Heart right ventricle (tissue), 16 donors: Measurements from ENCODE around the gene OCA2. TPM values are rescaled to one million over a fixed set of nuclear protein-coding genes. Genes with fewer than 3 reads are reported as not detected.

Source experiments
- ATAC-seq, 8 donors: fragments of 200-7000 bp; cut with Tn5 transposase; one replicate each; pipeline ENCODE4 v1.9.1; 2020; ENCODE audit warnings: mild to moderate bottlenecking in 8 of 8, moderate library complexity in 8 of 8, moderate number of reproducible peaks in 1 of 8
- DNase-seq, 2 donors: peaks; one replicate each; pipeline ENCODE4 v3.0.0-alpha.2; 2020
- H3K27ac ChIP-seq, 10 donors: fragments of 200-600 bp; sonication (generic) in 2 of 10; one replicate each; pipeline versions ENCODE4 v1.5.0 to v1.8.0; 2020 to 2022; ENCODE audit warnings: mild to moderate bottlenecking in 3 of 10
- H3K27me3 ChIP-seq, 7 donors: fragments of 200-600 bp; one replicate each; pipeline ENCODE4 v1.8.0; 2021 to 2022; ENCODE audit warnings: mild to moderate bottlenecking in 2 of 7
- H3K36me3 ChIP-seq, 9 donors: fragments of 200-600 bp; sonication (generic) in 1 of 9; one replicate each; pipeline versions ENCODE4 v1.5.0 to v1.8.0; 2020 to 2022; ENCODE audit warnings: mild to moderate bottlenecking in 2 of 9
- H3K4me1 ChIP-seq, 9 donors: fragments of 200-600 bp; sonication (generic) in 1 of 9; one replicate each; pipeline versions ENCODE4 v1.5.0 to v1.8.0; 2020 to 2022; ENCODE audit warnings: mild to moderate bottlenecking in 4 of 9
- H3K4me3 ChIP-seq, 10 donors: fragments of 200-600 bp; sonication (generic) in 2 of 10; one replicate each; pipeline versions ENCODE4 v1.5.0 to v1.8.0; 2020 to 2022; ENCODE audit warnings: mild to moderate bottlenecking in 7 of 10, moderate library complexity in 2 of 10
- H3K9me3 ChIP-seq, 11 donors: fragments of 200-600 bp in 10 of 11; sonication (generic) in 2 of 11; one replicate each; pipeline versions ENCODE4 v1.5.0 to v1.8.0; 2013 to 2022; ENCODE audit warnings: mild to moderate bottlenecking in 2 of 11, control low read depth in 1 of 11, moderate library complexity in 1 of 11
- CTCF ChIP-seq, 9 donors: fragments of 200-600 bp; sonication (generic) in 2 of 9; IDR thresholded peaks; one replicate each; pipeline versions ENCODE4 v1.5.0 to v1.8.0; 2021 to 2022; ENCODE audit warnings: antibody characterized with exemption in 9 of 9, mild to moderate bottlenecking in 5 of 9, moderate library complexity in 1 of 9
- WGBS, 2 donors: extraction: QIAGEN DNeasy Blood & Tissue Kit; methylation state at CpG; one replicate each; pipeline ENCODE4 v1.1.7; 2013; ENCODE audit warnings: inconsistent platforms in 1 of 2; 5-methylcytosine and 5-hydroxymethylcytosine counted together
- intact Hi-C, 10 donors: fragments of 100-400 bp; cut with DNase I; formaldehyde crosslinking; loops; one replicate each; pipeline versions ENCODE4 v1.11.1 to v1.14.2; 2022
- polyA plus RNA-seq, 2 donors: library from polyadenylated mRNA; stranded (reverse); fragments of 200-250 nt; gene quantifications; one replicate each; pipeline ENCODE4 v1.2.3, GENCODE V29; 2013
- total RNA-seq, 10 donors: library from RNA; stranded (reverse); fragmentation: NEBNext Ultra II Directional in 3 of 10; extraction: Animal tissue kit (Norgen Biotek cat#: 25700) in 3 of 10; gene quantifications; one replicate each; pipeline versions ENCODE4 v1.2.1 to v1.2.4, GENCODE V29; 2021 to 2023
- donor health status: Arrhythmogenic right ventricular cardiomyopathy.
- donor health status: ischemic (EF 13 %, LVEDD 7.1; RV severe dilation, severe dysfunction).
- donor health status: healthy with polysubstance abuse.
- donor health status: DM: no; HTN: yes; CAD: no.
- donor health status: DM: no; HTN: no; CAD: no.
- donor health status: ischemic (EF 25% LVEDD 6.9; RV normal size, moderate dysfunction).
- donor health status: ischemic (EF 25% LVEDD 5.7; RV mildly dilated, moderate dysfunction).
- donor health status: healthy.
- donor health status: DM: yes; HTN: yes; CAD: no.
- donor health status: Ischemic cardiomyopathy.
- donor health status: ischemic (EF 35%, LVEDD 5.7; RV mildly dilated, moderate dysfunction).
- donor health status: nonischemic (EF 11% LVEDD 7.7; RV severe dilation, severe dysfunction).
- donor health status: DM: yes; HTN: yes; CAD: no.
- donor health status: PGD.
- donor health status: ischemic (EF 29% LVEDD 5.4; RV normal size, mild dysfunction).
- donor health status: nonischemic (EF 23%, LVEDD 6.1; RV moderate dilation, normal function).

OCA2 gene
- total and polyA plus RNA-seq, 12 donors = 0.04 to 0.32 (median 0.17) TPM; not detected in 6

- Histone ChIP-seq H3K4me3 (no peak overlapping the region), H3K4me1 (no peaks in the 10 kb centered on the region), H3K36me3 (peaks cover 0 to 100% (median 45%) of the 10 kb centered on the region in 9 donors), H3K9me3 (no peaks in the 10 kb centered on the region), H3K27ac (no peak overlapping the region), H3K27me3 (no peaks in the 10 kb centered on the region)
- DNase-seq (no peak), ATAC-seq (no peak)
- no peak for TF ChIP-seq CTCF (IDR thresholded peaks at IDR 0.05)
- whole genome bisulfite sequencing, 2 donors = 92 to 95% methylated on average over 12 of the region's 12 CpGs
- intact Hi-C loops = no loop called here
Measured at GRCh38 chr15:28117432-28117990, 18.4 kb upstream of the OCA2 start.

GRCh38 chr15:28116521-28117431 is 17.7 kb upstream of the OCA2 start:
- H3K4me3 ChIP-seq = no peak overlapping the region
- 92 to 95% methylated on average over 42 of the region's 42 CpGs for WGBS, 2 donors
- ATAC-seq (no peak), DNase-seq (no peak)
- TF ChIP-seq CTCF (IDR thresholded peaks at IDR 0.05) = no peak
- no peaks in the 10 kb centered on the region for H3K27me3 ChIP-seq
- intact Hi-C loops = no loop called here
- H3K27ac ChIP-seq = no peak overlapping the region
- no peaks in the 10 kb centered on the region for H3K4me1 ChIP-seq
- H3K9me3 ChIP-seq = no peaks in the 10 kb centered on the region
- H3K36me3 ChIP-seq = peaks cover 0 to 100% (median 51%) of the 10 kb centered on the region in 9 donors

- intact Hi-C loops = no loop called here
- H3K4me3 ChIP-seq = no peak overlapping the region
- ATAC-seq (no peak), DNase-seq (no peak)
- no peaks in the 10 kb centered on the region for H3K27me3 ChIP-seq
- H3K36me3 ChIP-seq = peaks cover 0 to 100% (median 54%) of the 10 kb centered on the region in 9 donors
- TF ChIP-seq CTCF (IDR thresholded peaks at IDR 0.05) = no peak
- 86 to 94% methylated on average over 13 of the region's 13 CpGs for WGBS, 2 donors
- H3K4me1 ChIP-seq = no peaks in the 10 kb centered on the region
- H3K9me3 ChIP-seq = no peaks in the 10 kb centered on the region
- H3K27ac ChIP-seq = no peak overlapping the region
Measured at GRCh38 chr15:28115871-28116270, 16.8 kb upstream of the OCA2 start.

- intact Hi-C loops = no loop called here
Measured at GRCh38 chr15:28114721-28115622, 15.9 kb upstream of the OCA2 start.

More at GRCh38 chr15:28114721-28115622, 15.9 kb upstream of the OCA2 start:
- ATAC-seq (no peak), DNase-seq (no peak)
- H3K27me3 ChIP-seq = no peaks in the 10 kb centered on the region
- no peaks in the 10 kb centered on the region for H3K9me3 ChIP-seq
- H3K36me3 ChIP-seq = peaks cover 0 to 95% (median 46%) of the 10 kb centered on the region in 9 donors
- no peaks in the 10 kb centered on the region for H3K4me1 ChIP-seq
- no peak overlapping the region for H3K27ac ChIP-seq
- H3K4me3 ChIP-seq = no peak overlapping the region
- WGBS, 2 donors = 93 to 95% methylated on average over 23 of the region's 23 CpGs
- no peak for TF ChIP-seq CTCF (IDR thresholded peaks at IDR 0.05)
